Kidney epithelial cell (primary cell): ENCODE results near the gene GCSH. TPM values are rescaled to one million over a fixed set of nuclear protein-coding genes. Genes with fewer than 3 reads are reported as not detected.
A peak's percentile ranks its signal among the peaks of the same experiment; 100 is the strongest.

Source experiments
- DNase-seq: peaks from one replicate; pipeline ENCODE4 v3.0.0-alpha.2; 2010; ENCODE audit warnings: low read depth
- H3K27me3 ChIP-seq: 2 replicates; pipeline ENCODE4 v1.6.0; 2011; ENCODE audit warnings: low read length; ENCODE audit not compliant: control insufficient read depth, insufficient read depth
- H3K36me3 ChIP-seq: 2 replicates; pipeline ENCODE4 v1.5.1; 2011; ENCODE audit warnings: low read length; ENCODE audit not compliant: control insufficient read depth, insufficient read depth
- H3K4me3 ChIP-seq: 2 replicates; pipeline ENCODE4 v1.5.1; 2011; ENCODE audit warnings: low read depth, mild to moderate bottlenecking, control low read depth, low read length
- total RNA-seq: library from RNA; depleted of rRNA; stranded (reverse); fragments of >200 nt; gene quantifications from 2 replicates; pipeline ENCODE4 v1.2.3, GENCODE V29; 2015
- TF ChIP-seq, protein P1 (sequence below): IDR thresholded peaks from 2 replicates; pipeline ENCODE4 v1.5.1; 2011; ENCODE audit warnings: mild to moderate bottlenecking, moderate library complexity, low read length, control low read depth, inconsistent platforms; ENCODE audit not compliant: insufficient read depth, poor library complexity, severe bottlenecking

Gene GCSH
- total RNA-seq, 1 donor from 2014 or later = 34.0 TPM

DNA sequence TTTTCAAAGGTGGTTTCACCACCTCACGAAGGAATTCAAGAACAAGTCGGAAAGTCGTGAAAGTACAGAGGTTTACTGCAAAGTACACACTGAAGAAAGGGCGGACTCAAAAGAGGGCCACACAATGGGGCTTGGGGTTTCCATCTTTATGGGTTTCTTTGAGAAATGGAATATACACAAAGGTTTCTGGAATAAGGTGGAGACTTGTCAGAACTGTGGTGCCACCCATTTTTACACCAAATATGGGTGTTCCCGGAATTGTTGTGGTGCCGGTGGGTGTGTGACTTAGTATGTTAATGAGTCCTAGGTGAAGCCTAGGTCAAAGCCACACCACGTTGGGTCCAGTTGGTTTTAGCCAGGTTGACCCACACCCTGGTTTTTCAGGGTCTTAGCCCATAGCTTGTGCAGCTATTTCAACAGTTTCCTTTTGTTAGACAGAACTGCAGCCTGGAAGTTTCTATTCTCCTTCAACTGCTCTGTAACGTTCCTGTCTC lies 567 bp upstream of the GCSH start:
- no peak overlapping the region for H3K4me3 ChIP-seq
- no peaks in the 10 kb centered on the region for H3K36me3 ChIP-seq
- DNase-seq = no peak
- TF ChIP-seq, protein P1, sequence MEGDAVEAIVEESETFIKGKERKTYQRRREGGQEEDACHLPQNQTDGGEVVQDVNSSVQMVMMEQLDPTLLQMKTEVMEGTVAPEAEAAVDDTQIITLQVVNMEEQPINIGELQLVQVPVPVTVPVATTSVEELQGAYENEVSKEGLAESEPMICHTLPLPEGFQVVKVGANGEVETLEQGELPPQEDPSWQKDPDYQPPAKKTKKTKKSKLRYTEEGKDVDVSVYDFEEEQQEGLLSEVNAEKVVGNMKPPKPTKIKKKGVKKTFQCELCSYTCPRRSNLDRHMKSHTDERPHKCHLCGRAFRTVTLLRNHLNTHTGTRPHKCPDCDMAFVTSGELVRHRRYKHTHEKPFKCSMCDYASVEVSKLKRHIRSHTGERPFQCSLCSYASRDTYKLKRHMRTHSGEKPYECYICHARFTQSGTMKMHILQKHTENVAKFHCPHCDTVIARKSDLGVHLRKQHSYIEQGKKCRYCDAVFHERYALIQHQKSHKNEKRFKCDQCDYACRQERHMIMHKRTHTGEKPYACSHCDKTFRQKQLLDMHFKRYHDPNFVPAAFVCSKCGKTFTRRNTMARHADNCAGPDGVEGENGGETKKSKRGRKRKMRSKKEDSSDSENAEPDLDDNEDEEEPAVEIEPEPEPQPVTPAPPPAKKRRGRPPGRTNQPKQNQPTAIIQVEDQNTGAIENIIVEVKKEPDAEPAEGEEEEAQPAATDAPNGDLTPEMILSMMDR = no peak
- no peaks in the 10 kb centered on the region for H3K27me3 ChIP-seq

DNA sequence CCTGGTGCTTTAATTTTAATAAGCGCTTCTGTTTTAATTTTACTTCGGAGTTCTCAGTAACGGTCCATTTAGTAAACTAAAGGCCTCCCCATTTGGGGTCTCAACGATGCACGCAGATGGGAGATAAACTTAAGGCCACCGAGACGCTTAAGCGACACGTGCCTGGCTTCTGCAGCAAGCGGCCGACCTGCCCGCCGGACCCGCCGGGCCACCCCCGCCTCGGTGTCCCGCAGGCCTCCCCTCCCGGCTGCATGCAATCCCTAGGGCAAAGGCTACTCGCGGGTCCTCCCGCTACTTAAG lies 592 bp downstream of the GCSH start:
- no peak for DNase-seq
- TF ChIP-seq, protein P1 = no peak
- Histone ChIP-seq H3K27me3 (no peaks in the 10 kb centered on the region), H3K36me3 (no peaks in the 10 kb centered on the region), H3K4me3 (peak overlapping the region; percentile 83)

DNA sequence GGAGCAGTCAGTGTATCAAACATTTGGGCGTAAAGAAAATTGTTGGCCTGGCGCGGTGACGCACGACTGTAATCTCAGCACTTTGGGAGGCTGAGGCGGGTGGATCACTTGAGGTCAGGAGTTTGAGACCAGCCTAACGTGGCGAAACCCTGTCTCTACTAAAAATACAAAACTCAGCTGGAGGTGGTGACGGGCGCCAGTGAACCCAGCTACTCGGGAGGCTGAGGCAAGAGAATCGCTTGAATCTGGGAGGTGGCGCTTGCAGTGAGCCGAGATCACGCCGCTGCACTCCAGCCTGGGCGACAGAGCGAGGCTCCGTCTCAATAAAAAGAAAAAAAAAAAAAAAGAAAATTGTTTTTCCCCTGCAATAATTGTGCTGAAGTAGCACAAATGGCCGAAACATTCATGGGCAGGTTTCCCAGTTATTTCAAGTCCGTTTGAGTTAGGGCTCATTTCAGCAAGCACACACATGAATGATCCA lies 1.4 kb downstream of the GCSH start:
- TF ChIP-seq, protein P1 = no peak
- no peak for DNase-seq

GRCh38 chr16:81088836-81089235 lies 7.4 kb downstream of the GCSH start:
- TF ChIP-seq, protein P1 = no peak
- H3K36me3 ChIP-seq = no peaks in the 10 kb centered on the region
- no peak for DNase-seq
- H3K4me3 ChIP-seq = no peak overlapping the region
- H3K27me3 ChIP-seq = no peaks in the 10 kb centered on the region

More for the DNA sequence above, 1.4 kb downstream of the GCSH start:
- H3K36me3 ChIP-seq = no peaks in the 10 kb centered on the region
- peak overlapping the region; percentile 83 for H3K4me3 ChIP-seq
- no peaks in the 10 kb centered on the region for H3K27me3 ChIP-seq

- DNase-seq = no peak
- Histone ChIP-seq H3K4me3 (no peak overlapping the region), H3K27me3 (no peaks in the 10 kb centered on the region), H3K36me3 (no peaks in the 10 kb centered on the region)
- TF ChIP-seq, protein P1 = no peak
These were observed 15.2 kb downstream of the GCSH start for GRCh38 chr16:81081014-81081413.

DNA sequence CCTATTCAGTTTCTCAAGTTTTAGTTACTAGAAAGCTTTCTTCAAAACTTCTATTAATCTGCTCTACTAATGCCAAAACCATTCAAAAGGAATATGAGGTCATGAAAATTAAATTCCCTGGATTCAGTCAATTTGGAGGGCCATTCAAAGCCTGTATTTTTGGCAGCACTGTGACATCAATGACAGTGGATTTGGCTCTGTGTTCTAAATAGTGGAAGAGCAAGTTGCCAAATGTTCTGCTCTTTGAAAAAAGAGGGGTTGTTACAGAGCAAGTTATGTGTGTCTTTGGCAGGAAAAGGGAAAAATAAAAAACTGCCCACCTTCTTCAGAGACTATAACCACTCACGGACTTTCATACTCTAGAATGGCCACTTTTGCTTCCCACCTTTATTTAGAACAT lies 16.0 kb downstream of the GCSH start:
- DNase-seq = no peak
- H3K4me3 ChIP-seq = no peak overlapping the region
- H3K36me3 ChIP-seq = no peaks in the 10 kb centered on the region
- TF ChIP-seq, protein P1 = no peak
- no peaks in the 10 kb centered on the region for H3K27me3 ChIP-seq
